Mesodermal cell (in vitro differentiated cells): ENCODE measurements around the gene DPPA3.
A peak's percentile ranks its signal among the peaks of the same experiment; 100 is the strongest.

Source experiments
- H3K27ac ChIP-seq: 2 replicates; pipeline ENCODE4 v1.7.0; 2013; ENCODE audit warnings: mild to moderate bottlenecking, low read depth, low read length, moderate library complexity; ENCODE audit not compliant: severe bottlenecking
- H3K36me3 ChIP-seq: 2 replicates; pipeline ENCODE4 v1.7.1; 2013; ENCODE audit warnings: mild to moderate bottlenecking, low read length, moderate library complexity; ENCODE audit not compliant: control insufficient read depth, insufficient read depth
- H3K4me1 ChIP-seq: one replicate; pipeline ENCODE4 v1.7.1; 2013; ENCODE audit warnings: mild to moderate bottlenecking, low read length; ENCODE audit not compliant: insufficient read depth, control insufficient read depth, poor library complexity, severe bottlenecking
- H3K4me3 ChIP-seq: 2 replicates; pipeline ENCODE4 v1.7.0; 2013; ENCODE audit warnings: low read length, control low read depth, mild to moderate bottlenecking; ENCODE audit not compliant: insufficient read depth, poor library complexity, severe bottlenecking; ENCODE audit errors: extremely low read depth
- H3K9me3 ChIP-seq: 2 replicates; pipeline ENCODE4 v1.7.1; 2013; ENCODE audit warnings: mild to moderate bottlenecking, low read length, moderate library complexity; ENCODE audit not compliant: control insufficient read depth
- WGBS, 2 experiments: methylation state at CpG; one replicate each; pipeline ENCODE4 v1.1.5; 2013; ENCODE audit warnings: missing lambda C conversion rate in 2 of 2; ENCODE audit not compliant: insufficient coverage in 2 of 2; 5-methylcytosine and 5-hydroxymethylcytosine counted together

Gene DPPA3

DNA sequence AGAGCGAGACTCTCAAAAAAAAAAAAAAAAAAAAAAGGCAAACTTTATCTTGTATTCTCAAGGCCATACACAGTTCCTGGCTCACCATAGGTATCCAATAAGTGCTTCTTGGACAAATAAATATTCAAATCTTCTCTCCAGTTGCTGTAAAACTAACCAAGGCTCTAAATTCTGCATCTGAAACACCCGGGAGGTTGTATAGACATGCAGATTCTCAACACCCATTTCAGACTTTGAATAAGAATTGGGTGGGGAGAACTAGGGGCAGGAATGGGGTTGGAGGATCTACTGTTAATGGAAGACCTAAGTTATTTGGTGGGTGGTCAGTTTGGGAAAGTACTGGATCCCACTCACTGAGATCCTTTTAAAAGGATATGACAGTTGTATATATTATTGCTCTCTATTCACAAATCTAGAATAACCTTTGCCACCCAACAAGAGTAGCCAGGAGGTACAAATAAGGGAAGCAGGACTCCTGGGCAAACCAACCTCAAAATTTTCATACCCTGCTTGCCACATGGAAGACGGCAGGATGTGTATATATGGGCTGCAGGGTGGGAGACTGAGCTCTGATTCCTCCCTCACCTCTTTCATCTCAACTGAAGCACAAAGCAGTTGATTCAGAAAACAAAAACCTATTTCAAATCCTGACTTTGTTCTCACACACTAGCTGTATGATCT is 16.5 kb upstream of the DPPA3 start:
- Histone ChIP-seq H3K9me3 (no peaks in the 10 kb centered on the region), H3K27ac (peak overlapping the region; percentile 30), H3K36me3 (no peaks in the 10 kb centered on the region), H3K4me3 (no peak overlapping the region), H3K4me1 (no peaks in the 10 kb centered on the region)
- no CpG with 5 or more reads among the region's 3 CpGs for WGBS, 2 experiments

DNA sequence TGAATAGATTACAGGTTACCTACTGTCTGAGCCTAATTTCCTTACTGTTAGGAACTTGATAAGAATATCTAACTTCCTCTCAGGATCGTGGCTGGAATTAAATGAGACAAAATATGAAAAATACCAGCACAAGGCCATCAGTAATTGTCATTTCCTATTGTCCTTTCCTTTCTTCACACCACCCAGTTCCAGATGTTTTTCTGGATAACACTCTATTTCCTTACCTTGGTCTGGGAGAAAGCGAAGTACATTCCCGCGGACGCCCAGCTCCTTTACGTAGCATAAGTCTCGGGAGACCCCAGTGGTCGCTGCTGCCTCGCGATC is 16.0 kb upstream of the DPPA3 start:
- H3K9me3 ChIP-seq = no peaks in the 10 kb centered on the region
- 61 to 81% methylated on average over 4 to 9 of the region's 10 CpGs for WGBS, 2 experiments
- peak overlapping the region; percentile 30 for H3K27ac ChIP-seq
- no peak overlapping the region for H3K4me3 ChIP-seq
- no peaks in the 10 kb centered on the region for H3K4me1 ChIP-seq
- no peaks in the 10 kb centered on the region for H3K36me3 ChIP-seq

DNA sequence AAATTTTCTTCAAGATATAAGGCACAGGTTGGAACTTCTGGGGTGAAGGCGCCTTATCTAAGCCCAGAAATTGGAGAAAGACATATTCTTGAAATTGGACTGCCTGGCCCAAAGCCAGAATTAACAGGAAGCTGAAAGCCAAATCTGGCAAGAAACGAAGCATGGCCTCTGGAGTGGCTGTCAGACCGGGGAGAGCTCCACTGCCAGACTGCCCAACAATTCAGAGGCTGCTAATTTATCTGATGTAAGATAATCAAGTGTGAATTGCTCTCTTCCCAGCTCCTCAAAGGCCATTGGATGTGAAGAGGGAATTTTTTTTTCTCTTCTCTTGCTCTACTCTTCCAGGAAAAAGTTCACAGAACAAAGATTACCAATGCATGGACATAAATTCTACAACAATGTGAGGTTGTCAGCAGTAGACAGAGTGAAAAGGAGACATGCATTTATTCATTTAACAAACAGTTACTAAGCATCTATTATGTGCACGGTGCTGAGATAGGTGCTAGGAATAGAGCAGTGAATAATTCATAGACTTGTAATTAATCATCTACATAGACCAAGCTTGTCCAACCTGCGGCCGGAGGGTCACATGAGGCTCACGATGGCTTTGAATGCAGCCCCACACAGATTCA is 15.6 kb upstream of the DPPA3 start, which contains the start of gene GDF3:
Gene GDF3, minus strand, starts transcription at position 210 of the 632 bp plus-strand sequence. Its CDS starts 47 bp downstream, at position 163.
- 40 to 48% methylated on average over 1 to 3 of the region's 7 CpGs for WGBS, 2 experiments
- peak within 1 kb of the TSS; percentile 30 for H3K27ac ChIP-seq
- H3K4me1 ChIP-seq = no peaks in the 10 kb centered on the region
- no peaks in the 10 kb centered on the region for H3K36me3 ChIP-seq
- no peaks in the 10 kb centered on the region for H3K9me3 ChIP-seq
- no peak within 1 kb of the TSS for H3K4me3 ChIP-seq

DNA sequence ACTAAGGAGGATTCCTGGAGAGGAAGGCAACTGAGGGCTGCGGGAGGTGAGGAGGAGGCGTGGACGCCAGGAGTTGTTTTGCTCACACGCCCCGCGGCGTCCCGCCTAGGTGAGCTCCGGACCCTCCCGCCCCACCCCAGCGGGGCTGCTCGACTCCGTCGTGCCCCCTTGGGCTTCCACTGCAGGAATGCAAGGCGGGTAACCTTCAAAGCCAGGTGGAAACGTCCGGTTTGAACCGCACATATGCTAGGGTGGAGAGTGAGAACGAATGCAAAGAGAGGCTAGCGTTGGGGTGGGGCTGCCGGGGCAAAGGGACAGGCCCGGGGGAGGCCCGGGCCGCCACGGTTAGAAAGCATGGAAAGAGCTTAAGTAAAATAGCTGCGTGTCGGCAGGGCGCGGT is 5.4 kb upstream of the DPPA3 start:
- Histone ChIP-seq H3K4me3 (no peak overlapping the region), H3K9me3 (no peaks in the 10 kb centered on the region), H3K27ac (no peak overlapping the region), H3K4me1 (no peaks in the 10 kb centered on the region), H3K36me3 (no peaks in the 10 kb centered on the region)
- 88 to 97% methylated on average over 13 to 19 of the region's 29 CpGs for WGBS, 2 experiments

DNA sequence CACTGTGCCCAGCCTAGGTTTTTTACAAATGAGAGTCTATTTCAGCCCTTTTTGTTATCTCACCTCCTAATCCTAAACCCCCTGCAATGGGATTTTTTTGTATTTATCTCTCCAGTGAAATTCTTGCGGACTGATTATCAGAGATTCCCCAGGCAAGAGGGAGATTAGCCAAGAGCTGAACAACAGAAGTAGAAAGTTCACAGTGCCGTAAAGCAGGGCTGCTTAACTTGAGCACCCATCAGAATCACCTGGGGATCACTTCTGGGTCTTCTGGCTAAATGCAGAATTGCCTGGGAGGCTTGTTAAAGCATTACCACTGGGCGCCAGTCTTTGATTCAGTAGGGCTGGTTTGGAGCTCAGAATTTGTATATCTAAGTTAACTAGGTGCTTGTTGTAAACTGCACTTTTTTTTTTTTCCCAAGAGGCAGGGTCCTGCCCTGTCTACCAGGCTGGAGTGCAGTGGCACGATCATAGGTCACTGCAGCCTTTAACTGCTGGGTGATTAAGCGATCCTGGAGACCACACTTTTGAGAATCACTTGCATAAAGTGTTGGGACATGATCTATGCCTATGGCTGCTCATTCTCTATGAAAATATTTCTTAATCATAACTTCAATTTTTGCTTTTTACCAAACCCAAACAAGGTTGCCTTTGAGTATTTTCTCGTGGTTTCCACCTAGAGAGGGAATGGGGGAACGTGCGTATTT is 1.1 kb upstream of the DPPA3 start:
- no peaks in the 10 kb centered on the region for H3K9me3 ChIP-seq
- 76 to 90% methylated on average over 5 to 6 of the region's 8 CpGs for WGBS, 2 experiments
- H3K4me3 ChIP-seq = no peak overlapping the region
- no peaks in the 10 kb centered on the region for H3K36me3 ChIP-seq
- no peaks in the 10 kb centered on the region for H3K4me1 ChIP-seq
- H3K27ac ChIP-seq = no peak overlapping the region

DNA sequence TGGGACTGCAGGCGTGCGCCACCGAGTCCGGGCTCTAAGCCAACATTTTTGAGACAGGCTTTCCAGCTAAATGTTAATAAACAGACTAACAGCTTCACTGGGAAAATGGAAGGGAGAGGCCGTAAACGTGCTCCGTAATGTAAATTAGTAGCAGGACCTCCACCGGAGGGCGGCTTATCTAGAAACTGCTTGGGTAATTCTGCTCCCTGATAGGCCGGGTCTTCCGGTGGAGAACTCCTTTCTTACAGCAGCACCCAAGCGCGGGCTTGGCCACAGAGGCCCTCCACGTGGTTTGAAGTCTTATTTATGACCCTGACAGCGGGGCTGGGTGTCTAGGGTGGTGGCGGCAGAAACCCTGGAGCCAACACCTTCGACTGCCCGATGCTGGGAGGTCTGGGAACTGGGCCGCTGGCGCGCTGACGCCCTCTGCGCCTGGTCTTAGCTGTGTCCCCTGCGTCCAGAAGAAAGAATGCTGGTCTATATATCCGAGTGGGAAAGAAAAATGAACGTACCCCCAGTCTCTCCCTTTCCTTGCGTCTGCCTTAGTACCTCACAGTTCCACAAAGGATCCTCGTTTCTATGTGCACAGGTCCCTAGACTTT is 1.7 kb downstream of the DPPA3 start:
- Histone ChIP-seq H3K4me3 (no peak overlapping the region), H3K27ac (no peak overlapping the region), H3K9me3 (no peaks in the 10 kb centered on the region), H3K36me3 (no peaks in the 10 kb centered on the region), H3K4me1 (no peaks in the 10 kb centered on the region)
- 81 to 92% methylated on average over 16 to 22 of the region's 28 CpGs for WGBS, 2 experiments

DNA sequence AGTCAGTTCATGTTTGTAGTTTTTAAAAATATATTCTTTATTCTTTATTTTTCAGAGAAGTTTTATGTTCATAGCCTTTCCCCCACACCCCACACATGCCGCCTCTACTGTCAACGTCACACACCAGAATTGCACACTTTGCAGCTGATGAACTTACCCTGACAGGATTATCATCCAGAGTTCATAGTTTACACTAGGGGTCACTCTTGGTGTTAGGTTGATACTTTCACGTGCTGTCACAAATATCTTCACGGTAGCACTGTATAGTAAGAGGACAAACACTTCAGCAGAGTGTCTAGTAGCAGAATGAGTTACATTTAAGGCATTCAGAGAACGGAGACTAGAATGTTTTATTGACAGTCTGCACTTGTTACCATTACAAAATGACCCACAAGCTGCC is 5.1 kb downstream of the DPPA3 start:
- 0 to 6% methylated on average over 1 to 3 of the region's 5 CpGs for WGBS, 2 experiments
- Histone ChIP-seq H3K36me3 (no peaks in the 10 kb centered on the region), H3K9me3 (no peaks in the 10 kb centered on the region), H3K27ac (no peak overlapping the region), H3K4me3 (no peak overlapping the region), H3K4me1 (no peaks in the 10 kb centered on the region)

DNA sequence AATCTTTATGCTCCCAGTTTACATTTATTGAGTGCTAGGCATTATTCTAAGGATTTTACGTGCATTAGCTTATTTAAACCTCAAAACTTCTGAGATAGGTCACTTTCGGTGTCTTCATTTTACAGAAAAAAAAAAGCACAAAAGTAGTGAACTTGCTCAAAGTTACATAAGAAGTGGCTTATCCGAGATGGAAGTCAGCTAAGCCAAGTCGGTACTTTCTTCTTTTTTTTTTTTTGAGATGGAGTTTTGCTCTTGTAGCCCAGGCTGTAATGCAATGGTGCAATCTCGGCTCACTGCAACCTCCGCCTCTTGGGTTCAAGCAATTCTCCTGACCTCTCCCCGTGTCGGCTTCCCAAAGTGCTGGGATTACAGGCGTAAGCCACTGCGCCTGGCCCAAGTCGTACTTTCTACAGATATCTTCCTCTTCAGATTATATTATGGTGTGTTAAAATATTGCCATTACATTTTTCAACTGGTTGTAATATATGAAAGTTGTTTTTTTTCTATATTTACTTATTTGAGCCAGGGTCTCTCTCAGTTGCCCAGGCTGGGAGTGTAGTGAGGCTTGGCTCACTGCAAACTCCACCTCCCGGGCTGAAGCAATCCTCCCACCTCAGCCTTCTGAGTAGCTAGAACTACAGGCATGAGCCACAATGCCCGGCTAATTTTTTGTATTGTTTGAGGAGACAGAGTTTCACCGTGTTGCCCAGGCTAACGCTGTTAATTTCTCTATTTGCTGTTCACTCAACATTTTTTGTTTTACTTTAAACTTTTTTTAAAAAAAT is 8.9 kb downstream of the DPPA3 start:
- no peaks in the 10 kb centered on the region for H3K36me3 ChIP-seq
- H3K4me1 ChIP-seq = no peaks in the 10 kb centered on the region
- H3K9me3 ChIP-seq = no peaks in the 10 kb centered on the region
- H3K4me3 ChIP-seq = no peak overlapping the region
- WGBS, 2 experiments = 40 to 77% methylated on average over 4 to 5 of the region's 15 CpGs
- H3K27ac ChIP-seq = no peak overlapping the region

DNA sequence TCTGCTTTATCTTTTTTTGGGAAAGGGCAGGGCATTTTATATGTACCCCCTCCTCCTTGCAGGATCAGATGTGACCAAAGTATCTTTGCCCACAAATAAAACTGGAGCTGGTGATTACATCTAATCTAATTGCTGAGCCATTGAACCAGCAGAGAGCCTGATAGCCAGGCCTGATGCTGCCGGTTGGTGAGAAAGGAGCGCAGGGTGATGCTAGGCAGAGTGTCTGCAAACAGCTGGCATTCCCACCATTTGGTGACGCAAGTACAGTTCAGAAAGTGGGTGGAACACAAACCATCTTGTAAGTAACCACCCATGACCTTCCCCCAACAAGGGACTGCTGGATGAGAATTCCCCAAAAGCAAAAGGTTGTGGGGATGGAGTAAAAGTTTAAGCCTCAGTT is 12.7 kb downstream of the DPPA3 start:
- Histone ChIP-seq H3K4me3 (no peak overlapping the region), H3K27ac (no peak overlapping the region), H3K9me3 (no peaks in the 10 kb centered on the region), H3K36me3 (no peaks in the 10 kb centered on the region), H3K4me1 (no peaks in the 10 kb centered on the region)
- WGBS, 2 experiments = 92 to 100% methylated on average over 1 to 2 of the region's 3 CpGs

DNA sequence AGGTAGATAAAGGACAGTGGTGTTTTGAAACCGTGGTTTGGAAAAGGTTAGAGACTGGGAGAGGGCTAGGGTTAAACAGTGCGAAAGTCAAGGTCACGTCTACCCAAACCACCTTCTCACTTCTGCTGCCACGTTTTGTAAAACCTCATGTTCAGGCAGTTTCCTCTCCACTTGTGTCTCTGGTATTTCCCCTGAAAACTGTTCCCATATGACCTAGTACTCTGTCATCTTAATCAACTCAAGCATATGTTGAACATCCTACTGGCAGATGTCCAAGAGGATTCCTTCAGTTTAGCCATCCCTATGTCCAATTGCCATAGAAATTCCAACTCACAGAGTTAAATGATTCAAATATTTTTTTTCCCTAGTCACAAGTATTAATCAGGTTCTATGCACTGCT is 18.5 kb downstream of the DPPA3 start:
- Histone ChIP-seq H3K27ac (no peak overlapping the region), H3K4me3 (no peak overlapping the region), H3K4me1 (no peaks in the 10 kb centered on the region), H3K36me3 (no peaks in the 10 kb centered on the region), H3K9me3 (no peaks in the 10 kb centered on the region)
- WGBS, 2 experiments = 86 to 87% methylated on average over 3 to 4 of the region's 4 CpGs
